Activated T-helper 17 cell treated with anti-CD3 and anti-CD28 coated beads, Interleukin-2, amount 50 U/mL, for 72 hours (primary cell): Measurements from ENCODE around the gene LRRC46. TPM values are rescaled to one million over a fixed set of nuclear protein-coding genes. Genes with fewer than 3 reads are reported as not detected.

Source experiments
- ATAC-seq: fragments of 150-1000 bp; cut with Tn5 transposase; replicated peaks from 2 replicates; pipeline ENCODE4 v1.10.0; 2021; ENCODE audit warnings: mild to moderate bottlenecking, moderate library complexity
- H3K27ac Mint-ChIP-seq: one replicate; pipeline ENCODE4 v1.8.0; 2022; ENCODE audit warnings: mixed read lengths
- H3K27me3 Mint-ChIP-seq: one replicate; pipeline ENCODE4 v1.8.0; 2022; ENCODE audit warnings: mixed read lengths
- H3K36me3 Mint-ChIP-seq: one replicate; pipeline ENCODE4 v1.8.0; 2022; ENCODE audit warnings: low read depth, mild to moderate bottlenecking, mixed read lengths
- H3K4me1 Mint-ChIP-seq: one replicate; pipeline ENCODE4 v1.8.0; 2022; ENCODE audit warnings: mixed read lengths
- H3K4me3 Mint-ChIP-seq: one replicate; pipeline ENCODE4 v1.8.0; 2022; ENCODE audit warnings: mild to moderate bottlenecking, mixed read lengths
- H3K9me3 Mint-ChIP-seq: one replicate; pipeline ENCODE4 v1.8.0; 2022; ENCODE audit warnings: mixed read lengths
- total RNA-seq, 2 donors: library from RNA; stranded (reverse); gene quantifications; one replicate each; pipeline ENCODE4 v1.2.3, GENCODE V29; 2022

The LRRC46 gene
- total RNA-seq, 2 donors from 2014 or later: 0.58 to 0.61 TPM

DNA sequence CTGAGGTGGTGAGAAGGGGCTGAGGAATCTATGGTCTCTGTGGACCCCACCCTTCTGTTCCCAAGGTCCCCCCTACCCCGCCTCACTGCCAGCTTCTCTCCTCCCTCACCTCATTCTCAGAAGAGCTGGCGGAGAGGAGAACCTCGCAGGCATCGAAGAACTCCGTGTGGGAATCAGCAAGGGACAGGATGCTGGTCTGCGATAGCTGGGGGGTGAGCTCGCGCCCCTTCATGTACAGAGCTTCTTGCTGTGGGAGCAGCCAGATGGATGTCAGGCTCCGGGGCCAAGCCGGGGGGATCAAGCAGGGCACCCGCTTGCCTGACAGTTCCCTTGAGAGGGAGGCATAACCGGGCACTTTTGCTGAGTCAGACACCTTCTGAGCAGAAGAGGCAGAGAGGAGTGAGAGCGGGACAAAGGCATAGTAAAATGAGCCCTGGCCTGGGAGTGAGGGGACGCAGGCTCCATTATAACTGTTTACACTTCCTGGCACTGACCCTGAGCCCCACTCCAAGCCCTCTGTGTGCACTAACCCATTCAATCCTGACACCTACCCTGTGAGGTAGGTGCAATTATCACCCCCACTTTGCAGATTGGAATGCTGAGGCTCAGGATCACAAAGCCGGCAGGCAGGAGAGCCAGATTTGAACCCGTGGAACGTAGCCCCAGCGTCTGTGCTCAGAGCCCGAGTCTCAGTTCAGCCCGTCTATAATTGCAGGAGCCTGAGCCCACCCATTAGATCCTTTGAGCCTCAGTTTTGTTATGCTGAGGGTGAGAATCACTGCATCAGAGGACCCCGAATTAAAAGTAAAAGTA, 16.2 kb upstream of the LRRC46 start:
- Mint-ChIP-seq H3K4me3 (no peak overlapping the region), H3K36me3 (peaks cover 58% of the 10 kb centered on the region), H3K9me3 (no peaks in the 10 kb centered on the region), H3K27ac (peak overlapping the region; percentile 19), H3K4me1 (peaks cover 14% of the 10 kb centered on the region), H3K27me3 (no peaks in the 10 kb centered on the region)
- ATAC-seq: no peak

GRCh38 chr17:47816111-47816735, 15.2 kb upstream of the LRRC46 start:
- Mint-ChIP-seq H3K27me3 (no peaks in the 10 kb centered on the region), H3K4me1 (peaks cover 17% of the 10 kb centered on the region), H3K27ac (no peak overlapping the region), H3K4me3 (no peak overlapping the region), H3K36me3 (peaks cover 53% of the 10 kb centered on the region), H3K9me3 (no peaks in the 10 kb centered on the region)
- no peak for ATAC-seq

- ATAC-seq: no peak
- Mint-ChIP-seq H3K4me1 (peaks cover 15% of the 10 kb centered on the region), H3K27me3 (no peaks in the 10 kb centered on the region), H3K36me3 (peaks cover 46% of the 10 kb centered on the region), H3K9me3 (no peaks in the 10 kb centered on the region), H3K27ac (no peak overlapping the region), H3K4me3 (no peak overlapping the region)
These were observed 14.5 kb upstream of the LRRC46 start for GRCh38 chr17:47816947-47817346.

DNA sequence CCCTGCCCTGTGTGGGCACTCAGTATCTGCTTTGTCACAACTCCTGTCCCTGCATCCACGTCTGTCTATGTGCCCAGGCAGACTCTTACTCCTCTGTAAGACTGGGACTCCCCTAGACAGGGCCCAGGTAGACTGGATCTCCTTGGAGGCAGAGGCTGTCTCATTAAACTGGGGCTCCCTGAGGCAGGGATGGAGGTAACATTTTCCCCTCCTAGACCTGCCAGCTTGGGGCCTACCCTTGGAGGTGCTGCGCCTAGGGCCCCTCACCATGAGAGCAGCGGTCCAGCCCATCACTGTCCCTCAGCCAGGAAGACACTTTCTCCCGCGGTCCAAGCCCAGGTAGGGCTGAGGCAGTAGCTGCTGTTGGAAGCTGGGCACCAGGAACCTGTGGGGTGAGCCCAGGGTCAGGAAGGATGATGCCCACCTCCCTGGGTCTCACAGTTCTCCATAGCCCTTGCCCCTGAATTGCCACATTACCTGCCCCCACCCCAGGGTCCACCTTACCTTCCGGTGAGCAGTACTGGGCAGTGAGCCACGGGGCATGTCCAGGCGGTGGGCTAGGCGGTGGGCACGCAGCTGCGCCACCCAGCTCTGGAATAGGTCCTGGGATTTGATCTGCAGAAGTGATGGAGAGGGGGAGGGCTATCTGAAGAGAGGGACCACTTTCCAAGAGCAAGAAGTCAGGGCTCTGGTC, 13.3 kb upstream of the LRRC46 start:
- H3K36me3 Mint-ChIP-seq: peaks cover 37% of the 10 kb centered on the region
- no peak for ATAC-seq
- peaks cover 15% of the 10 kb centered on the region for H3K4me1 Mint-ChIP-seq
- H3K27ac Mint-ChIP-seq: peak overlapping the region; percentile 45
- H3K9me3 Mint-ChIP-seq: no peaks in the 10 kb centered on the region
- no peak overlapping the region for H3K4me3 Mint-ChIP-seq
- no peaks in the 10 kb centered on the region for H3K27me3 Mint-ChIP-seq

DNA sequence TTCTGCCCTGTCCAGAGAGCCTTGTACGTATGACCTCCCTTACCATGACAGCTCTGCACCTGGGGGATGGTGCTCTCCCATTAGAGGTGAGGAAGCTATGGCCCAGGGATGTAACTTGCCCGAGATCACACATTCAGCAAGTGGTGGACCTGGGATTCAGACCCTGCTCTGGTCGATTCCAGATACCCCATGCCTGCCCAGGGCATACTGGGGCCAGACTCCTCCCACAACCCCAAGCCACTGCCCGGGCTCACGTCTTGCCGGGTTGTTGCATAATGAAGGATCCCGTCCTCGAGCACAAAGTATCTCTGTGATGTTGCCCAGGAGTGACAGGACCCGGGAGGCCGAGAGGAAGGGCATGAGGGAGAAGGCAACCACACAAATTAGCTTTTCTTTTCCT, 12.0 kb upstream of the LRRC46 start:
- Mint-ChIP-seq H3K4me3 (no peak overlapping the region), H3K4me1 (peaks cover 15% of the 10 kb centered on the region), H3K27ac (no peak overlapping the region)

GRCh38 chr17:47820033-47820789, 11.3 kb upstream of the LRRC46 start:
- peaks cover 47% of the 10 kb centered on the region for H3K36me3 Mint-ChIP-seq
- H3K4me3 Mint-ChIP-seq: peak overlapping the region; percentile 93
- H3K4me1 Mint-ChIP-seq: peaks cover 15% of the 10 kb centered on the region
- H3K27me3 Mint-ChIP-seq: no peaks in the 10 kb centered on the region
- no peak for ATAC-seq
- H3K27ac Mint-ChIP-seq: peak overlapping the region; percentile 90
- H3K9me3 Mint-ChIP-seq: no peaks in the 10 kb centered on the region

More for the DNA sequence above, 12.0 kb upstream of the LRRC46 start:
- Mint-ChIP-seq H3K36me3 (peaks cover 47% of the 10 kb centered on the region), H3K27me3 (no peaks in the 10 kb centered on the region), H3K9me3 (no peaks in the 10 kb centered on the region)
- no peak for ATAC-seq

DNA sequence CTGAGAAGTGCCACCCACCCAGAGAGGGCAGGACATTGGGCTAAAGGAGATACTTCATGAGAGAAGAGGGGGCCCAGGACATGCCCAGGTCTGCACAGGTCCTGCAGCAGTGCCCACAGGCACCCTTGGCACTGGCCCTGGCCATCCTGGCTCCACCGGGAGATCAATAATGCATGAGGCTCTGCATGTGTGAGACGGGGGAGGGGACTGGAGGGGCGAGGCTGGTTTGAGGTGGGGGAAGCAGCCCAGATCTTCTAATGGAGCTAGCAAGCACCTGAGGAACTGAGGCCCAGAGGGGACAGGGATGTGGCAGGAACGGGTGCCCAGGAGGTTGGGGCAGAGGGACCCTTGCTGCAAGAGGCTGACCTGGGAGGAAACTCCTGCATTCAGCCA, 10.4 kb upstream of the LRRC46 start:
- peak; percentile 0 for ATAC-seq
- Mint-ChIP-seq H3K27me3 (no peaks in the 10 kb centered on the region), H3K36me3 (peaks cover 47% of the 10 kb centered on the region), H3K4me3 (peak overlapping the region; percentile 93), H3K9me3 (no peaks in the 10 kb centered on the region), H3K4me1 (peaks cover 15% of the 10 kb centered on the region), H3K27ac (peak overlapping the region; percentile 90)

DNA sequence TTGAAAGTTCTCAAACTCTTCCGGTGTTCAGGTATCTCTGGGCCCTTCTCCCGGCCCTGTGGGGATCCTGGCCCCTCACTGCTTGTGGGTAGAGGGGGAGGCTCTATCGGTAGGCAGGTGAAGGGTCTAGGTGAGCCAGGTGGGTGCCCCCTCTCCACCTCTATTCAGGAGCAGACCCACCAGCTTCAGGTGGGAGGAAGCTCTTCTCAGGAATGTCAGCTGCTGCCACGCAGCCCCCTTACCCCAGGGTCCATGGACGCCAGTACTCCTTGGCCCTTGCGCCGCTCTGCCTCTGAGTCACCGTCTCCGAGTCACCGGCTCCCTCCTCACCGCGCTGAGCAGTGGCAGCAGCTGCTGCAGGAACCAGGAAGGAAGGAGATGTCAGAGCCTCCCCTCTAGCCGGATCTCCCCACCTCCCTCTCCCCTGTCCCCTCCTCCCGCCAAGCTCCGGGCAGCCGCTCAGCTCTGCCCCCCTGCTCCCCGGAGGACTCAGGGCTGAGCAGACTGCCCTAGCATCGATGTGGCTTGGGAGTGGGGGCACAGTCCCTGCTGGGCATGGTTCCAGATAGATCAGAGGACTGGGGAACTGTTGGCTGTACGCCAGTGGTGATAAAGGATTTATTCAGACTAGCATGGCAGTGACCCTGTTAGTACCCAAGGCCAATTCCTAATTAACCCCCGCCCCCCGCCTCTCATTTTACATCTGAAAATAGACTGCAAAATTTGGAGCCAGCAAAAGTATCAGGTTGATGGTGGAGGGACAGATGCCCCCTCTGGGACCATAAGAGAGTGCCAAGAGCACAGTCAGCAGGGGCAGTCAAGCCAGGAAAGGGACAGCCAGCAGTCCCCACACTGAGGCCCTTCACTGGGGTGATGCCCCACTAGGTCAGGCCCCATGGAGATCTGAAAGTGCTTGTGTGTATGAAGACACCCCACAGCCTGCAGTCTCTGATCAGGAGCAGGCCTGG, 9.8 kb upstream of the LRRC46 start, which contains the start of gene OSBPL7:
OSBPL7 (minus strand) TSS at position 371 of the 968 bp plus-strand sequence. CDS start 1,516 bp downstream, outside the sequence.
- H3K36me3 Mint-ChIP-seq: peaks cover 47% of the 10 kb centered on the region
- no peaks in the 10 kb centered on the region for H3K27me3 Mint-ChIP-seq
- ATAC-seq: peak; percentile 99
- peak within 1 kb of the TSS; percentile 90 for H3K27ac Mint-ChIP-seq
- H3K9me3 Mint-ChIP-seq: no peaks in the 10 kb centered on the region
- H3K4me3 Mint-ChIP-seq: peak within 1 kb of the TSS; percentile 93
- peaks cover 15% of the 10 kb centered on the region for H3K4me1 Mint-ChIP-seq

DNA sequence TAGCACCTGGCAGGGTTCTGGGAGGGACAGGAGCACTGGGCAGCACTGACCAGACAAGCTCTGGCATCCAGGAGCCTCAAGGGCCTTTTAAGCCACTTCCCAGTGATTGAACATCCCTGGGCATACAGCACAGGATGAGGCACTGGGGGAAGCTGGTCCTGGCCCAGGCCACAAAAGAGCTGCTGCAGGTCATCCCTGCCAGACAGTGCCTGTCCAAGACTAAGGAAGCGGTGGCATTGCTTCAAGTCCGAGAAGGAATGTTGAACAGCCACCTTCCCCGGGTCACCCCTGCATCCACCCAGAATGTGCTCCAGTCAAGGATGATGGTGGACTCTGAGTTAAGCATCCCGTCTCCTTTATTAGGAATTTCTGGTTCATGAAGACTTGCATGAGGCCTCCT, 8.7 kb upstream of the LRRC46 start:
- no peak for ATAC-seq
- Mint-ChIP-seq H3K4me1 (peaks cover 15% of the 10 kb centered on the region), H3K9me3 (no peaks in the 10 kb centered on the region), H3K36me3 (peaks cover 50% of the 10 kb centered on the region), H3K4me3 (peak overlapping the region; percentile 93), H3K27ac (peak overlapping the region; percentile 90), H3K27me3 (no peaks in the 10 kb centered on the region)

- no peak for ATAC-seq
- H3K9me3 Mint-ChIP-seq: no peaks in the 10 kb centered on the region
- no peaks in the 10 kb centered on the region for H3K27me3 Mint-ChIP-seq
- no peak overlapping the region for H3K4me3 Mint-ChIP-seq
- H3K36me3 Mint-ChIP-seq: peaks cover 55% of the 10 kb centered on the region
- H3K27ac Mint-ChIP-seq: no peak overlapping the region
- peaks cover 15% of the 10 kb centered on the region for H3K4me1 Mint-ChIP-seq
These were observed 8.0 kb upstream of the LRRC46 start for GRCh38 chr17:47823519-47823918.

DNA sequence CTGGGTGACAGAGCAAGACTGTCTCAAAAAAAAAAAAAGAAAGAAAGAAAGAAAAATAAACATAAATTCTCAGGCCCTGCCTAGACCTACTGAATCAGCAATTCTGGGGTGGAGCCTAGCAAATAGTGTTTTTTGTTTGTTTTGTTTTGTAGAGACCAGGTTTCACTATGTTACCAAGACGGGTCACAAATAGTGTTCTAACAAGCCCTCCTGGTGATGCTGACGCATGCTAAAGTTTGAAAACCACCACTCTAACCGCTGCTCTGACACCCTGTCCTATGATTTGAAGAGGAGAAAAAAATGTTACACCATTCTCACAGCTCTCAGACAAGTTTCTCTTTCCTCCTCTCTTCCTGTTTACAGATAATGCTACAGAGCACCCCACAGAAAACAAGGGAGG, 1.6 kb upstream of the LRRC46 start:
- Mint-ChIP-seq H3K4me1 (peaks cover 30% of the 10 kb centered on the region), H3K27ac (peak overlapping the region; percentile 96), H3K36me3 (peaks cover 62% of the 10 kb centered on the region), H3K9me3 (no peaks in the 10 kb centered on the region), H3K27me3 (no peaks in the 10 kb centered on the region), H3K4me3 (peak overlapping the region; percentile 98)
- ATAC-seq: peak; percentile 63

DNA sequence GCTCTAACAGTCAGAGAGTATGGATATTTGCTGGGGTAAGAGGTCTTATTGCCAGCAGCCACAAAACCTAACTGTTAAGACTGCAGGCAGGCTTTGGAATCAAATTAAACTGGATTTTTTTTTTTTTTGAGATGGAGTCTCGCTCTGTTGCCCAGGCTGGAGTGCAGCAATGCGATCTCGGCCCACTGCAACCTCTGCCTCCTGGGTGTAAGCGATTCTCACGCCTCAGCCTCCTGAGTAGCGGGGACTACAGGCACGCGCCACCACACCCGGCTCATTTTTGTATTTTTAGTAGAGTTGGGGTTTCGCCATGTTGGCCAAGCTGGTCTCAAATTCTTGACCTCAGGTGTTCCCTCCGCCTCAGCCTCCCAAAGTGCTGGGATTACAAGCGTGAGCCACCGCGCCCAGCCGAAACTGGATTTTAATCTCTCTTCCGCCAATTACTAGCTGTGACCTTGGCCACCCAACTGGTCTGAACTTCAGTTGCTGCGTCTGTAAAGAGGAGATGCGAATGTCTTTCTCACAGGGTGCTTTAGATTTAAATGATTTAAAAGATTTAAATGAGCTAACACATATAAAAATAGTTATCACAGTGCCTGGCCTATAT, 971 bp upstream of the LRRC46 start:
- H3K4me3 Mint-ChIP-seq: peak overlapping the region; percentile 98
- peak overlapping the region; percentile 96 for H3K27ac Mint-ChIP-seq
- no peak for ATAC-seq
- H3K27me3 Mint-ChIP-seq: no peaks in the 10 kb centered on the region
- H3K36me3 Mint-ChIP-seq: peaks cover 56% of the 10 kb centered on the region
- peaks cover 34% of the 10 kb centered on the region for H3K4me1 Mint-ChIP-seq
- H3K9me3 Mint-ChIP-seq: no peaks in the 10 kb centered on the region

DNA sequence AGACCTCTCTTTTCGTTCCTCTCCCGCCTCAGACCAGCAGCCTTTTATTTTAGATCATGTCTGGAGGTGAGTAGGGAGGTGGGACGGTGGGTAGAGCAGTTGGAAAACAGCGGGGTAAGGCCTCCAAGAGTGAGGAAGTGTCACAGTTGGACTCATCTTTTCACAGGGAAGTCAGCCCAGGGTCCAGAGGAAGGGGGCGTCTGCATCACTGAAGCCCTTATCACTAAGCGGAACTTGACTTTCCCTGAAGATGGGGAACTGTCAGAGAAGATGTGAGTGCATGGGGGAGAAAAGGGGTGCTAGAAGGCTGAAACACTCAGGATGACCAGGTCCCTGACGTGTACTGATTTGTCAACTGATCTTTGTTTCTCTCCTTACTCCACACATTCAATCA, 461 bp downstream of the LRRC46 start:
- peaks cover 41% of the 10 kb centered on the region for H3K36me3 Mint-ChIP-seq
- peaks cover 38% of the 10 kb centered on the region for H3K4me1 Mint-ChIP-seq
- no peak for ATAC-seq
- no peaks in the 10 kb centered on the region for H3K27me3 Mint-ChIP-seq
- peak overlapping the region; percentile 96 for H3K27ac Mint-ChIP-seq
- peak overlapping the region; percentile 98 for H3K4me3 Mint-ChIP-seq
- H3K9me3 Mint-ChIP-seq: no peaks in the 10 kb centered on the region
